ENCODE results near the gene TH.

DNA sequence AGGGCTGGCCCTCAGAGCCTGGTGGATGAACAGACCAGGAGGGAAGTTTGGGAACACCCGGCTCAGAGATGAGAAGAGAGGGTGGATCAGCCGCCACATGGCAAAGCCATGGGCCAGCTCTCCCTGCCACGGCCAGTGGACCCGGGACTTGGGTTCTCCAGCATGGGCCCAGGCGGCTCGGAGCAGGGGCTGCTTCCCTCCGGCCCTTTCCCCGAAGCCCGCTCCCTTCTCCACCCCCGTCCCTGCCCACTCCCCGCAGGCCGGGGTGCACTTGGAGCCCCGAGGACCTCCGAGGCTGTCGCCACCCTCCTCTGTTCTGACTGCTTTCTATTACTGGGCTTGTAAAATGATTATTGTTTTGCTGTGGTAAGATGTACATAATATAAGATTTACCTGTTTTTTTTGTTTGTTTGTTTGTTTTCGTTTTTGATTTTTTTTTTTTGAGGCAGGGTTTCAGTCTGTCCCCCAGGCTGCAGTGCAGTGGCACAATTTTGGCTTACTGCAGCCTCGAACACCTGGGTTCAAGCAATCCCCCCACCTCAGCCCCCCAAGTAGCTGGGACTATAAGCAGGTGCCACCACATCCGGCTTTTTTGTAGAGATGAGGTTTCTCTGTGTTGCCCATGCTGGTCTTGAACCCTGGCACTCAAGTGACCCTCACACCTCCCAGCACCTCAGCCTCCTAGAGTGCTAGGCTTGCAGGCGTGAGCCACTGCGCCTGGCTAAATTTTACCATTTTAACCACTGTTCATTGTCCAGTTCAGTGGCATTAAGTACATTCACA lies 11.3 kb upstream of the TH start:
- TF ChIP-seq, protein P1, sequence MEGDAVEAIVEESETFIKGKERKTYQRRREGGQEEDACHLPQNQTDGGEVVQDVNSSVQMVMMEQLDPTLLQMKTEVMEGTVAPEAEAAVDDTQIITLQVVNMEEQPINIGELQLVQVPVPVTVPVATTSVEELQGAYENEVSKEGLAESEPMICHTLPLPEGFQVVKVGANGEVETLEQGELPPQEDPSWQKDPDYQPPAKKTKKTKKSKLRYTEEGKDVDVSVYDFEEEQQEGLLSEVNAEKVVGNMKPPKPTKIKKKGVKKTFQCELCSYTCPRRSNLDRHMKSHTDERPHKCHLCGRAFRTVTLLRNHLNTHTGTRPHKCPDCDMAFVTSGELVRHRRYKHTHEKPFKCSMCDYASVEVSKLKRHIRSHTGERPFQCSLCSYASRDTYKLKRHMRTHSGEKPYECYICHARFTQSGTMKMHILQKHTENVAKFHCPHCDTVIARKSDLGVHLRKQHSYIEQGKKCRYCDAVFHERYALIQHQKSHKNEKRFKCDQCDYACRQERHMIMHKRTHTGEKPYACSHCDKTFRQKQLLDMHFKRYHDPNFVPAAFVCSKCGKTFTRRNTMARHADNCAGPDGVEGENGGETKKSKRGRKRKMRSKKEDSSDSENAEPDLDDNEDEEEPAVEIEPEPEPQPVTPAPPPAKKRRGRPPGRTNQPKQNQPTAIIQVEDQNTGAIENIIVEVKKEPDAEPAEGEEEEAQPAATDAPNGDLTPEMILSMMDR (IDR thresholded peaks at IDR 0.05; ENCODE audit: low read depth, low read length, poor library complexity, severe bottlenecking), result no peak
- TF ChIP-seq EZH2phosphoT487 (IDR thresholded peaks at IDR 0.05; ENCODE audit: borderline replicate concordance, low read length), result no peak

Data from DOHH2 (cell line).